HL-60 (cell line): ENCODE results near the gene MARCKSL1.
A peak's percentile ranks its signal among the peaks of the same experiment; 100 is the strongest.

Source experiments
- DNase-seq, 2 experiments: peaks; one replicate each; pipeline ENCODE4 v3.0.0-alpha.2; 2010 to 2020; ENCODE audit warnings: low read depth in 1 of 2, low spot score in 1 of 2
- H3K27ac ChIP-seq: fragments of 250-450 bp; sonication (Bioruptor Pico); replicated peaks from 2 replicates; pipeline ENCODE4 v1.5.1; 2020; ENCODE audit warnings: mild to moderate bottlenecking, moderate library complexity
- H3K27me3 ChIP-seq: fragments of 250-450 bp; sonication (Bioruptor Pico); 2 replicates; pipeline ENCODE4 v1.5.1; 2021; ENCODE audit warnings: mild to moderate bottlenecking, moderate library complexity; ENCODE audit not compliant: insufficient read depth, poor library complexity, severe bottlenecking
- H3K4me3 ChIP-seq: replicated peaks from 2 replicates; pipeline ENCODE4 v1.5.1; 2011; ENCODE audit warnings: mild to moderate bottlenecking, control low read depth, low read length; ENCODE audit not compliant: insufficient read depth
- CTCF ChIP-seq: IDR thresholded peaks from one replicate; pipeline ENCODE4 v1.5.1; 2011; ENCODE audit warnings: low read length, control low read depth, inconsistent platforms; ENCODE audit not compliant: insufficient read depth
- GABPA ChIP-seq: IDR thresholded peaks from 2 replicates; pipeline ENCODE4 v1.6.1; 2012; ENCODE audit warnings: low read depth
- POLR2AphosphoS5 ChIP-seq: IDR thresholded peaks from 2 replicates; pipeline ENCODE4 v1.6.1; 2012; ENCODE audit warnings: low read depth
- REST ChIP-seq: IDR thresholded peaks from 2 replicates; pipeline ENCODE4 v1.6.1; 2012; ENCODE audit warnings: low read depth; ENCODE audit not compliant: insufficient replicate concordance
- SPI1 ChIP-seq: IDR thresholded peaks from 2 replicates; pipeline ENCODE4 v1.6.1; 2012; ENCODE audit warnings: low read depth, mild to moderate bottlenecking, borderline replicate concordance

MARCKSL1 gene

DNA sequence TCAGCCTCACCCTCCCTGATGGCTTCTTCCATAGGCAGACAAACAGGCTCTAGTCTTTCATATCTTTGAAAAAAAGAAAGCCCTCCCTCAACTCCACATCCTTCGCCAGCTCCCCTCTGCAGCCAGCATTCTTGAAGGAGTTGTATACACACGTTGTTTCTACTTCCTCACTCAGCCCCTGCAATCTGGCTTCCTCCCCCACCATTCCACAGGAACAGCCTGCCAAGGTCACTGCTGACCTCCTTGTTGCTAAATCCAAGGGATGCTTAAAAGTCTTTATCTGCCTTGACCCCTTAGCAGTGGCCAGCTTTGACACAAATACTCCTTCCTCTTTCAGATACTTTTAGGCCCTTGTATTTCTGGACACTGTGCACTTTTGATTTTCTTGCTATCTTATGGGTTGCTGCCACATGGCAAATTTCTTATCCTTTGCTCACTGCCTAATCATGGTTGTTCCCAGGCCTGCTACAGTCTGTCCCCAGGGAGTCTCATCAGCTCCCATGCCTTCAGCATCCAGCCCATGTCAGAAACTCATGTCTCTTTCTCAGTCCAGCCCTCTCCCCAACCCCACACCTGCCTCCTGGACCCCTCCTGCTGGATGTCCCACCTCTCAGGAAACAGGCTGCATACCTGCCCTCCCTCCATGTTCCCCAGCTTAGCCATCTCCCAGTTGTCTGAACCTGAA lies 18.0 kb upstream of the MARCKSL1 start:
- Histone ChIP-seq H3K27ac (no peak overlapping the region), H3K27me3 (no peaks in the 10 kb centered on the region), H3K4me3 (no peak overlapping the region)
- DNase-seq = no peak
- no peak for TF ChIP-seq POLR2AphosphoS5
- TF ChIP-seq CTCF = no peak
- no peak for TF ChIP-seq REST
- peak; percentile 60; the same call in 1 of the 2 replicates for TF ChIP-seq SPI1

GRCh38 chr1:32353431-32353830 lies 17.4 kb upstream of the MARCKSL1 start:
- DNase-seq = no peak
- no peak overlapping the region for H3K4me3 ChIP-seq
- no peaks in the 10 kb centered on the region for H3K27me3 ChIP-seq
- no peak for TF ChIP-seq CTCF
- no peak for TF ChIP-seq REST
- TF ChIP-seq SPI1 = no peak
- TF ChIP-seq GABPA = no peak
- TF ChIP-seq POLR2AphosphoS5 = no peak
- H3K27ac ChIP-seq = no peak overlapping the region

GRCh38 chr1:32352831-32353383 lies 16.9 kb upstream of the MARCKSL1 start:
- TF ChIP-seq POLR2AphosphoS5 (no peak), REST (no peak), GABPA (no peak), SPI1 (no peak), CTCF (no peak)
- no peak for DNase-seq
- no peaks in the 10 kb centered on the region for H3K27me3 ChIP-seq
- no peak overlapping the region for H3K27ac ChIP-seq
- no peak overlapping the region for H3K4me3 ChIP-seq
